Activated CD4-positive, alpha-beta T cell treated with anti-CD3 and anti-CD28 coated beads, Interleukin-2, amount 50 U/mL, for 48 hours (primary cell): ENCODE measurements around the gene SHROOM2.
A peak's percentile ranks its signal among the peaks of the same experiment; 100 is the strongest.

Experiments
- DNase-seq, 2 experiments: peaks; one replicate each; pipeline ENCODE4 v3.0.0-alpha.2; 2020

Gene SHROOM2

DNA sequence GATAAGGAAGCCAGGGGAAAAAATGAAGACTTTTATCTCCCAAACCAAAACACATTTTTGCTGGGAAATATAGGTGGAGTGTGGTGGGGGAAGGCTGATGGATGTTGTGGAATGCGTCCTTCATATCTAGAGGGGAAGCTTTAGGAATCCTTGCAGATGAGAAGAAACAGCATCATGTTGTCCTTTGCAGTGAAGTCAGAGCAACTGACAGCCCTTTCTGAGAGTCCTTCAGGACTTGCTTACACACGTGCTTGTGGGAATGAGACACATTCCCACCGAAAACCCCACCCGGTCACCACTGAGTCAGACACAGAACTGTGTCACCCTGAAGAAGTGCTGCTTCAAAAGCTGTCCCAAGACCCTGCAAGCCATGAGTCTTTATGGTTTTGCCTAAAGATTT lies 81.5 kb downstream of the SHROOM2 start:
- no peak for DNase-seq

GRCh38 chrX:9871701-9872268 lies 85.6 kb downstream of the SHROOM2 start:
- DNase-seq: no peak

GRCh38 chrX:9873360-9873759 lies 87.1 kb downstream of the SHROOM2 start:
- DNase-seq: no peak

- peak; percentile 41 to 44 for DNase-seq
These were observed 87.7 kb downstream of the SHROOM2 start for GRCh38 chrX:9873952-9874351.

GRCh38 chrX:9874483-9874882 lies 88.3 kb downstream of the SHROOM2 start:
- no peak for DNase-seq

DNA sequence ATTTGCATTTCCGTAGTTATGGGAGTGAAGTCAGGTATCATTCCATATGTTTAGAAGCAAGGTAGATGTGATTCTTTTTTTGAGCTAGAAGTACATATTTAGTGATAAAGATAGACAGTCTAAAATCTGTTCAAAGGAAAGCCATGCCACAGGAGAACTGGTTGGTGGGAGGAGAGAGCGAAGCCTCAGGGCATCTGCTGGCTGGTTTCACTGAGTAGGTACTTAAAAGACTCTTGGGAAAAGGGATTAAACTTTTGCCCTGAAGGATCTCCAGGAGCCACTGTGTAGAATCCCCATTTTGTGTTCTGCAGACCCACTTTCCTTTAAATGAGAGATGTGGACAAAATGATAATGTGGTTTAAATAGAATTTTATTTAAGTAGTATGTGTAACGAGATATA lies 89.6 kb downstream of the SHROOM2 start:
- no peak for DNase-seq

GRCh38 chrX:9876201-9876600 lies 90.0 kb downstream of the SHROOM2 start:
- DNase-seq: no peak

- no peak for DNase-seq
These were observed 92.1 kb downstream of the SHROOM2 start for GRCh38 chrX:9878146-9878820.

GRCh38 chrX:9880237-9880636 lies 94.0 kb downstream of the SHROOM2 start:
- no peak for DNase-seq

GRCh38 chrX:9880870-9881269 lies 94.6 kb downstream of the SHROOM2 start:
- no peak for DNase-seq

- DNase-seq: no peak
These were observed 96.6 kb downstream of the SHROOM2 start for GRCh38 chrX:9882669-9883446.

GRCh38 chrX:9884031-9884779 lies 98.0 kb downstream of the SHROOM2 start:
- DNase-seq: no peak

DNA sequence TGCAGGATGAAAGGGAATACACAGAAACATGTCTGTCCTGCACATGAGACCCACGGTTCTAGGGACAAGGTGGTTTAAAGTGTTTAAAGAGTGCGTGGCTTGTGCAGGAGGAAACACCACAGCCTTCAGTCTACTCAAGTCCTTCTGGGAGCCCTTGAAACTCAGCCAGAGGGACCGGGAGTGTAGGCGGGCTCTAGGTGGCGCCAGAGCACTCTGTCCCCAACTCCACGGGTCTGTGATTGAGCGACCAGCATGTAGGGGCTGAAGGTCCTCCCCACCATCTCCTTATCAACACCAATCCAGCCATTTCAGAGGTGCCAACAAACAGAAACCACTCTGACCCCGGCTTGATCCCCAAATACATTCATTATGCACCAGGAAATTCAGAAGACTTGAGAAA lies 98.9 kb downstream of the SHROOM2 start:
- DNase-seq: peak; percentile 53 to 67

GRCh38 chrX:9887659-9888297 lies 101.5 kb downstream of the SHROOM2 start:
- no peak for DNase-seq

GRCh38 chrX:9888953-9889470 lies 102.8 kb downstream of the SHROOM2 start:
- no peak for DNase-seq

DNA sequence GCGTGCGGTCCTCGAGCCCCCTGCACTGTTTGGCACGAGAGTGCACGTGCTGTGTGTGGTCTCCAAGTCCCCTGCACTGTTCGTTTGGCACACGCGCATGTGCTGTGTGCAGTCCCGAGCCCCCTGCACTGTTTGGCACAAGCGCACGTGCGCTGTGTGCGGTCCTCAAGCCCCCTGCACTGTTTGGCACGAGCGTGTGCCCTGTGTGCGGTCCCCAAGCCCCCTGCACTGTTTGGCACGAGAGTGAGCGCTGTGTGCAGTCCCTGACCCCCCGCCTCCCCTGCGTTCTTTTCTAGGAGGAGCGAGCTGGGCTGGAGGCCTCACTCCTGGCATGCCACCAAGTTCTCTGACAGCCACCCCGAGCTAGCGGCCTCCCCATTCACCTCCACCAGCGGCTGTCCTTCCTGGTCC lies 104.5 kb downstream of the SHROOM2 start:
- no peak for DNase-seq

DNA sequence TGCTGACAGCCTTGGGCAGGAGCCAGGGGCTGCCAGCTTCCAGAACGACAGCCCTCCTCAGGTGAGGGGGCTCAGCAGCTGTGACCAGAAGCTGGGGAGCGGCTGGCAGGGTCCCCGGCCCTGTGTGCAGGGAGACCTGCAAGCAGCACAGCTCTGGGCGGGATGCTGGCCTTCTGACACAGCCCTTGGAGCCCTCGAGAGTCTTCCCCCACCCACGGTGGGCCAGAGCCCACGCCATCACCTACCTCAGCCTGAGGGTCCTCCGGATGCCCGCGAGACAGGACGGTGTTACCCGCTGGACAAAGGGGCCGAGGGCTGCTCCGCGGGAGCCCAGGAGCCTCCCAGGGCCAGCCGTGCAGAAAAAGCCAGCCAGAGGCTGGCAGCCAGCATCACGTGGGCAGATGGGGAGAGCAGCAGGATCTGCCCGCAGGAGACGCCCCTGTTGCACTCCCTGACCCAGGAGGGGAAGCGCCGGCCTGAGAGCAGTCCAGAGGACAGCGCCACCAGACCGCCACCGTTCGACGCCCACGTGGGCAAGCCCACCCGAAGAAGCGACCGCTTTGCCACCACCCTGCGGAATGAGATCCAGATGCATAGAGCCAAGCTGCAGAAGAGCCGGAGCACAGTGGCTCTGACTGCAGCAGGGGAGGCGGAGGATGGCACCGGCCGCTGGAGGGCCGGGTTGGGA lies 109.1 kb downstream of the SHROOM2 start:
- no peak for DNase-seq

GRCh38 chrX:9897761-9898161 lies 111.5 kb downstream of the SHROOM2 start:
- no peak for DNase-seq

DNA sequence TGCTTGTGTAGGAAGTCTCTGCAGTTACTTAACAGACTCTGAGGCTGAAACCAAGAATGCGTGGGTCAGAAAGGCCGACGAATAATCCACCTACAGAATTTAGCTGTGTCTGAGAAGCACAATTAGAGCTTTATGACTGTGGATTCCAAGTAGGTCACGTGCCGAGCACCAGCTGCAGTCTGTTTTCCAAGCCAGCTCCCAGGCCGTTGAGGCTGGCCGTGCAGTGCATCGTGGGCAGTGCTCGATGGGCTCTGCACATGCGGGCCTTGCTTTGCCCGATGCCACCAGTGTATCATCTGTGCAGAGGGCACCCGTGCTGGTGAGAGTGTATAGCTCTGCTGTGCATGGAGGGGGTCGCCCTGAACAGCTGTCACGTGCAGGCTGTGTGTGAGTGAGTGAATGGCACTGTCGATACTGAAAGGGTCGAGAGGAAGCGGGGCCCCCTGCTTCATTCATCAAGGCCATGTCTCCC lies 113.4 kb downstream of the SHROOM2 start:
- peak; percentile 14 to 34 for DNase-seq

DNA sequence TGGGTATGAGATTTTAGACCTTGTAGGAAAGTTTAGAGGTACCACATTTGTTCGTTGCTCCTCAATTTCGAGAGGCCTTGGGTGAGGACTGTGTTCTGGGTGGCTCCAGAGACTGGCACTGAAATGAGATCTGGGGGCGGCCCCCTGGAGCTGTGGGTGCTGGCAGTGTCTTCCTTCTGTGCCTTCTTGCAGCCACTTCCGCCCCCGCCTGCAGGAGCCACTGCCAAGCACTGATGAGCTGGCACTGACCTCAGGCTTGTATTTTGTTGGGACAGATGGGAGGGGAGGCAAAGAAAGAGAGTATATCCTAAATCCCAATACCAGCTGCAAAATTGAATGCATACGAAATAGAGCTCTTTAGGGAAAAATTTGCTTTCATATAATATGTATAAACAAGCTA lies 116.4 kb downstream of the SHROOM2 start:
- DNase-seq: no peak

DNA sequence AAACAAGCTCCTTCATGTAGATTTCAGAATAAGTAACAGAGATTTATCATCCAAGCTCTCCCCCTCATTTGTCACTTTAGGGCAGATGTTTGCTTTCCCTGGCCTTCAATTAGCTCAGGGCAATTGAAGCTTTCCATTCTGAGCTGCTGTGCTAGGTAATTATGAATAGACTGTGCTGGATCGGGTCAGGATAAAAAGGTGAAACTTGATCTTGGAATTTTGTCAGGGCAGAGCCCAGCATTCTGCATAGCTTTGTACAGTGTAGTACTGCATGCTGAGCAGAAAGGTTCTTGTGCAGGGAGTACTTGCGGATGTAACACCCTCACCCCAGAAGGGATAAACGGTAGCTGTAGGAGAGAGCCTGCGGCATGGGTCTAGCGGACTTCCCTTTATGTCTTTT lies 116.9 kb downstream of the SHROOM2 start:
- no peak for DNase-seq

DNA sequence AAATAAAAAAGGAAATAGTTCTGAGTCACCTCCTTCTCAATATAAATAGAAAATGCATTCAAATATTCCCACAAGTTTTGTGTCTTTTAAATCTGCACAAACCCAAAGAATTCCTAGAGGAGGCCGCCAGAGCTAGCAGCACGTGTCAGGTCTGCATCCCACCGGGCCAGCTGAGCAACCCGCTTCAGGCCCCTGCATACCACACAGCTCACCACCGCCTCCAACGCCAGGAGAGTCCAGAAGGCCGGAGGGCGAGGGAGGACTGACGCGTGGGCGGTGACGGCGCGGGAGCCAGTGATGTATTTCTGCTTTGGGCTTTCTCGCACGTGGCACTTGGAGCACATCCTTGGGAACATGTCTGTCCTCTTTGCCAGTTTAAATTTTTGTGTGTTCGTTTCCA lies 119.1 kb downstream of the SHROOM2 start:
- no peak for DNase-seq
